GM21737 (cell line): ENCODE results near the gene PAX3.
A peak's percentile ranks its signal among the peaks of the same experiment; 100 is the strongest.

ENCODE experiments used
- ATAC-seq: cut with Tn5 transposase; IDR thresholded peaks from one replicate; pipeline ENCODE4 v1.9.1; 2021; ENCODE audit warnings: mild to moderate bottlenecking, moderate library complexity; ENCODE audit not compliant: unreplicated experiment

Gene PAX3

GRCh38 chr2:222298311-222299150, at the start of gene PAX3:
Gene PAX3 (minus strand): TSS chr2:222298998. CDS start chr2:222298615, 383 bp downstream.
- ATAC-seq: no peak

DNA sequence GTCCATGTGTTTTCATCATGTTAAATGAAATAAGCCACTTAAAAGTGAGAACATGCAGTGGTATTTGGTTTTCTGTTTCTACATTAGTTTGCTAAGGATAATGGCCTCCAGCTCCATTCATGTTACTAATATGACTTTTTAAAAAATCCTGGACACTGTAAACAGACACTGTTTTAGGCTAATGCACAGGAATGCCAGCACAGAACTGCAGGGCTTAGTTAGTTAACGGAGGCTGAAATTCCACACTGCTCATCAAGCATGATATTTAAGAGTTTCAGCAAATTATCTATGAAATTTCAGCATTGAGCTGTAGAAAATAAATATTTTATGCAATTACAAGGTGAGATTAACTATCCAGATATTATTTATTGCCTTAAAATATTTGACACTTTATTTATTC, 42.5 kb upstream of the PAX3 start:
- ATAC-seq: no peak

GRCh38 chr2:222338374-222338773, 39.6 kb upstream of the PAX3 start:
- ATAC-seq: no peak

- no peak for ATAC-seq
Measured at GRCh38 chr2:222336931-222337330, 38.1 kb upstream of the PAX3 start.

GRCh38 chr2:222336442-222336841, 37.6 kb upstream of the PAX3 start:
- ATAC-seq: no peak

DNA sequence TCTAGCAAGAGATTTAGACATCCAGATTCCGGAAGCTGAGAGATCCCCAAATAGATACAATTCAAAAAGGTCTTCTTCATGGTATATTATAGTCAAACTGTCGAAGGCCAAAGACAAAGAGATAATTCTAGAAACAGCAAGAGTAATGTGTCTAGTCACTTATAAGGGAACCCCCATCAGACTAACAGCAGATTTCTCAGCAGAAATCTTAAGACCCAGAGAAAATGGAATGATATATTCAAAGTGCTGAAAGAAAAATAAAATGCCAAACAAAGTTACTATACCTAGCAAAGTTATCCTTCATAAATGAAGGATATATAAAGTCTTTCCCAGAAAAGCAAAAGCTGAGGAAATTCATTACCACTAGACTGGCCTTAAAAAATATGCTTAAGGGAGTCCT, 36.1 kb upstream of the PAX3 start:
- no peak for ATAC-seq

- ATAC-seq: no peak
Measured at GRCh38 chr2:222333397-222333796, 34.6 kb upstream of the PAX3 start.

GRCh38 chr2:222332116-222332515, 33.3 kb upstream of the PAX3 start:
- no peak for ATAC-seq

DNA sequence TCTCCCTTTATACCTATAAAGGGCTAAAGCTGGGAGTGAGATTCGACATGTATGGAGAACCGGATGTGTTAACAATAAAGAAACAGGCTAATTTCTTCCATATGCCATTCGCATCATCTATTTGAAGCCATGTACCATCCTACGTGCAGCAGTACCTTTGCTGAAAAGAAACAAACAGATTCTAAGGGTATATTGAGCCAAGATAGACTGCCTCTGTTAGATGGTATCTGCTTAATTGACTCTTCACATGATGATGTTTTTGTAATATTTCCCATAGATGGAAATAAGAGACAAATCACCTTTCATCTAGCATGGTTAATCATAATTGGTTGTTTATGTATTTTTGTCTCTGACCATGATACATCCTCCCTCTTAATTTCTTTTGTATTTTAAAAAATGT, 32.1 kb upstream of the PAX3 start:
- ATAC-seq: no peak

GRCh38 chr2:222322236-222322635, 23.4 kb upstream of the PAX3 start:
- no peak for ATAC-seq

GRCh38 chr2:222320436-222321395, 21.9 kb upstream of the PAX3 start:
- ATAC-seq: no peak

DNA sequence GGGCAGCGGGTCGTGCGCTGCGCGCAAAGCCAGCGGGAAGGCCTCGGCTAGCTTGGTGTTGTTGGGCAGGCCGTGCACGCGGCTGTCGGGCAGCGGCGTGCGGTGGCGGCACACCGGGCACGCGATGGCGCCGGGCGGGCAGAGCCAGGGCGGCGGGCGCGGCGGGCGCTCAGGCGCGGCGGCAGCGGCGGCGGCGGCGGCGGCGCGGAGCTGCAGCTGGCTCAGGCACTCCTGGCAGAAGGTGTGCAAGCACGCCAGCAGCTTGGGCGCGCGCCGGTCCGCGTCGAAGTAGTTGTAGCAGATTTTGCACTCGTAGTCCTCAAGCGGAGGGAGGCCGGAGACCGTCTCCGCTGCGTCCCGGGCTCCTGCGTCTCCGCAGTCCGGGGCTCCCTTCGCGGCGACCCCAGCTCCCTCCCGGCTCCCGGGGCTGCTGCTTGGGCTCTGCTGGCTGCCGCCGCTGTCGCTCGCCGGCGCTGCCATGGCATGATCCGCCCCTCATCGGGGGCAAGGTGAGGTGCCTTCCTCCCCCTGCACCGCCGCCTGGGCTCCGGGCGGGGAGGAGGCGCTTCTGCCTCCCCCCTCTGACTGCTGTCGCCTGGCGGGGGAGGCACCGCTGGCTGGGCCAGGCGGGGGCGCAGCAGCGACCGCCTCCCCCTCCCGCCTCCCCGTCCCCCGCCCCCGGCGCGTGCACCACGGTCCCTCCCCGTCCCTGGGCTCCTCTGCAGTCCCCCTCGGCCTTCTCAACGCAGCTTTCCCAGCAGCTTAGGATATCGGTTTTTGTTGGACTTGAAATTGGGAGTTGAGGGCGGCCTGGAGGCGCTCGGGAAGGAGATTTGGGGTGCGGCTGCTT, 21.0 kb upstream of the PAX3 start:
- peak; percentile 51 for ATAC-seq

- peak; percentile 38 for ATAC-seq
Measured at GRCh38 chr2:222318712-222319585, 20.2 kb upstream of the PAX3 start.

DNA sequence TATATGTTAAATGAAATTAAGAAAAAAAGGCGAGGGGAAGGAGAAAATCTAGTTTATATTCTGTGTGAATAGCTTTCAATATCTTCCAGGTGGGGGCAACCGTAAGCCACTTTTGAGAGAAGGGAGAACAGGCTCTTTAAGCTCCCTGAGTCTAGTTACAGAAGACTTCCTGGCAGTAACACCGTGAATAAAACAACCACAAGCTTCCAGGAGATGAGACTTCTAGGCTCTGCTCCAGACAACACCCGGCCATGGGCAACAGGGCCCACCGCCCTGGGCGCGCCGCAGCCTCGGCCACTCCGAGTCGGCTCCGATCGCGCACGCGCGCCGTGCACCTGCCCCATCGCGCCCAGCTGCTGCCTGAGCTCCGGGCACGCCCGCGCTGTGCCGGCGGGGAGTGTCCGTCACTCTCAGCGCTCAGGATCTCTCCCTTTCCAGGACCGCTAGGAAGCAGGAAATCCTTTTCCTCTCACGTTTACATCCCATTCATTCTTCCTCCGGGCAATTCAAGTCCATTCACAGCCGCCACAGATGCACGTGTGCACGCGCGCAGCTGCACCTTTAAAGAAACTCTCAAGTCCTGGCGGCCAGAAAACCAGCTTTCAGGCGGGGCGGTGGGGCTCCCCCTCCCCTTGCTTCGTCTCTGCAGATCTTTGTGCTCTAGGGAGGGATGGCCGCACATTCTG, 19.4 kb upstream of the PAX3 start:
- ATAC-seq: peak; percentile 49

DNA sequence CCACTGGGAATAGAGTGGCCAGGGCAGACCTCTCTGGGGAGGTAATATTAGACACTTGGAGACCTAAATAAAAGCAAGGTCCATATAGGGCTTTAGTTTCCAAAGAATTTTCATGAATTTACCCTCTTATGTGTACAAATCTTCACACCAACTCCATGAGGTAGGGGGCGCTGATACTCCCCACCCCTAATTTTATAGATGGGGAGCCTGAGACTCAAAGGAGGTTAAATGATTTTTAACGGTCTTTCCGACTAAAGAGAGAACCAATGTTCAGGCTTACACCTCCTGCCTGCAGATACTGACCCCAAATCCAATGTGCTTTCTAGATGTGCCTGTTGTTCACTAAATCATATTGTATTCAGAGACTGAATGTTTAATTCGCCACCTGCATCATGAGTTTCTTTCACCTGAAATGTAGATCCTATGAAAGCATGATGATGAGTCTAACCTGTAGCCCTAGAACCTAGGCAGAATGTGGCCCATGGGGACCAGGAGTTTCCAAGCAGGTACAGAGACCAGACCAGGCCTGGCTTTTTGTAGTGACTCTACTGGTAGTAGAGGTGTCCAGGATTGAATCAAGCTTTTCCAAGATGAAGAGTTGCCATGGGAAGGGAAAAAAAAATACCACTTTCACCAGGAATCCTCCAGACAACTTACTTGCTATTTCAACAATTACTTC, 16.8 kb upstream of the PAX3 start:
- no peak for ATAC-seq

GRCh38 chr2:222313816-222314215, 15.0 kb upstream of the PAX3 start:
- no peak for ATAC-seq

- ATAC-seq: no peak
Measured at GRCh38 chr2:222311978-222312738, 13.4 kb upstream of the PAX3 start.
